K562 (cell line): Measurements from ENCODE around the gene ADM2.

Source experiments
- HDAC1 ChIP-seq, 2 experiments: fragments of 450-650 bp; IDR thresholded peaks; 2 replicates each; pipeline ENCODE4 v1.6.1; 2016 to 2017; ENCODE audit warnings: inconsistent platforms in 1 of 2, mild to moderate bottlenecking in 1 of 2, moderate library complexity in 1 of 2
- LEF1 ChIP-seq: fragments of 450-650 bp; IDR thresholded peaks from 2 replicates; pipeline ENCODE4 v1.6.1; 2016; ENCODE audit warnings: mild to moderate bottlenecking
- NRF1 ChIP-seq, 2 experiments: fragments of 450-650 bp; IDR thresholded peaks in 1 of 2; conservative IDR thresholded peaks in 1 of 2; 2 replicates each; pipeline ENCODE4 v1.6.1; 2014; ENCODE audit warnings: mild to moderate bottlenecking in 2 of 2
- POLR2A ChIP-seq: fragments of 450-650 bp; conservative IDR thresholded peaks from 2 replicates; pipeline ENCODE4 v1.6.1; 2016
- PTTG1 ChIP-seq: fragments of 450-650 bp; IDR thresholded peaks from 2 replicates; pipeline ENCODE4 v1.6.1; 2016; ENCODE audit warnings: low read depth, mild to moderate bottlenecking, missing genetic modification characterization, missing compliant biosample characterization
- SMAD4 ChIP-seq: fragments of 250-450 bp; sonication (Bioruptor Pico); conservative IDR thresholded peaks from 2 replicates; pipeline ENCODE4 v1.8.0; 2021; ENCODE audit warnings: inconsistent platforms, mild to moderate bottlenecking, moderate library complexity
- TEAD4 ChIP-seq, 2 experiments: sonication (generic) in 1 of 2; formaldehyde crosslinking in 1 of 2; IDR thresholded peaks; 2 replicates each; pipeline versions ENCODE4 v1.6.1 to v1.8.0; 2012 to 2022; ENCODE audit warnings: borderline replicate concordance in 1 of 2, inconsistent platforms in 1 of 2, low read length in 1 of 2, mild to moderate bottlenecking in 1 of 2, missing genetic modification reagents in 1 of 2
- ZBTB1 ChIP-seq: sonication (generic); formaldehyde crosslinking; IDR thresholded peaks from 2 replicates; pipeline ENCODE4 v1.8.1; 2023; ENCODE audit warnings: missing genetic modification reagents, low read depth, mild to moderate bottlenecking, borderline replicate concordance
- TF ChIP-seq, protein P1 (sequence below), 2 experiments: fragments of 450-650 bp; conservative IDR thresholded peaks; 2 replicates each; pipeline ENCODE4 v1.6.1; 2017; ENCODE audit warnings: mild to moderate bottlenecking in 2 of 2, moderate library complexity in 2 of 2

DNA sequence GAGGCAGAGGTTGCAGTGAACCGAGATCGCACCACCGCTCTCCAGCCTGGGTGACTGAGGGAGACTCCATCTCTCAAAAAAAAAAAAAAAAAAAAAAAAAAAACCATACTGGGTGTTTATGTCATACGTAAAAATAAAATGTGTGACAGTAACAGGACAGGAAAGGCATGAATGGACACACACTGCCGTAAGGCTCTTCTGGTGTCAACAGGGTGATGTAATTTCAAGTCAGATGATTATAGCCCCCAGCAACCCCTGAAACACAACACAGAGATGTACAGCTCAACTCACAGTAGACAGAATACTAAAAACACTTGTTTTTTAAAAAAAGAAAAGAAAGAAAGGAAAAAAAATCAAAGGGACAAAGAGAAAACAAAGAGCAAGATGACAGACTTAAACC is 28.7 kb upstream of the ADM2 start:
- no peak for TF ChIP-seq NRF1 (conservative IDR thresholded peaks at IDR 0.05 in 1 of 2, IDR thresholded peaks at IDR 0.05 in 1 of 2)
- no peak for TF ChIP-seq PTTG1
- TF ChIP-seq POLR2A = no peak
- no peak for TF ChIP-seq HDAC1 (IDR thresholded peaks at IDR 0.05)
- TF ChIP-seq ZBTB1 (CRISPR knock-in tag) = no peak
- TF ChIP-seq, protein P1, sequence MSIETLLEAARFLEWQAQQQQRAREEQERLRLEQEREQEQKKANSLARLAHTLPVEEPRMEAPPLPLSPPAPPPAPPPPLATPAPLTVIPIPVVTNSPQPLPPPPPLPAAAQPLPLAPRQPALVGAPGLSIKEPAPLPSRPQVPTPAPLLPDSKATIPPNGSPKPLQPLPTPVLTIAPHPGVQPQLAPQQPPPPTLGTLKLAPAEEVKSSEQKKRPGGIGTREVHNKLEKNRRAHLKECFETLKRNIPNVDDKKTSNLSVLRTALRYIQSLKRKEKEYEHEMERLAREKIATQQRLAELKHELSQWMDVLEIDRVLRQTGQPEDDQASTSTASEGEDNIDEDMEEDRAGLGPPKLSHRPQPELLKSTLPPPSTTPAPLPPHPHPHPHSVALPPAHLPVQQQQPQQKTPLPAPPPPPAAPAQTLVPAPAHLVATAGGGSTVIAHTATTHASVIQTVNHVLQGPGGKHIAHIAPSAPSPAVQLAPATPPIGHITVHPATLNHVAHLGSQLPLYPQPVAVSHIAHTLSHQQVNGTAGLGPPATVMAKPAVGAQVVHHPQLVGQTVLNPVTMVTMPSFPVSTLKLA (conservative IDR thresholded peaks at IDR 0.05) = no peak
- no peak for TF ChIP-seq TEAD4 (IDR thresholded peaks at IDR 0.05; ENCODE audit: low read length)
- TF ChIP-seq TEAD4 (CRISPR knock-in tag; IDR thresholded peaks at IDR 0.05; ENCODE audit: borderline replicate concordance) = no peak
- TF ChIP-seq LEF1 = no peak
- TF ChIP-seq SMAD4 (CRISPR knock-in tag) = no peak
